ENCODE measurements around the gene BLMH. TPM values are rescaled to one million over a fixed set of nuclear protein-coding genes. Genes with fewer than 3 reads are reported as not detected.

Gene BLMH
- total RNA-seq, 1 donor from 2014 or later = 40.3 TPM

DNA sequence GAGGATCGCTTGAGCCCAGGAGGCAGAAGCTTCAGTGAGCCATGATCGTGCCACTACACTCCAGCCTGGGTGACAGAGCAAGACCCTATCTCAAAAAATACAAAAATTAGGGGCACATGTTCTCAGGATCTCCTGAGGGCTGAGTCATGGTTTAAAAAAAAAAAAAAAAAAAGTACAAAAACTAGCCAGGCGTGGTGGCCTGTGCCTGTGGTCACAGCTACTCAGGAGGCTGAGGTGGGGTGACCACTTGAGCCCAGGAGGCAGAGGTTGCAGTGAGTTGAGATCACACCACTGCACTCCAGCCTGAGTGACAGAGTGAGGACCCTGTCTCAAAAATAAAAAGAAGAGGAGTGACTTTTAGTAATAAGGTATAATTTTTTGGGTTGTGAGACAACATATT is 16.9 kb downstream of the BLMH start:
- peaks cover 4% of the 10 kb centered on the region for H3K4me1 Mint-ChIP-seq
- H3K9me3 Mint-ChIP-seq = no peaks in the 10 kb centered on the region
- no peak for ATAC-seq (ENCODE audit: low read depth)
- H3K27me3 Mint-ChIP-seq = no peaks in the 10 kb centered on the region
- no peak for DNase-seq
- no peak overlapping the region for H3K27ac Mint-ChIP-seq
- H3K36me3 Mint-ChIP-seq (ENCODE audit: low read depth) = peaks cover 75% of the 10 kb centered on the region
- CTCF ChIA-PET = no interaction called here
- intact Hi-C loops (cut with micrococcal nuclease) = no loop called here
- POLR2A ChIA-PET = interaction anchor here (0.6 to 0.7 kb wide), 2 partner anchors 84 to 261 kb away, joined by 3 to 5 read pairs; no protein-coding TSS in a partner anchor
- no peak overlapping the region for H3K4me3 Mint-ChIP-seq
- TF ChIP-seq CTCF (IDR thresholded peaks at IDR 0.05) = no peak

GRCh38 chr17:30273373-30273772 is 18.4 kb downstream of the BLMH start:
- CTCF ChIA-PET = interaction anchor here (1.0 kb wide), 1 partner anchor 63 kb away, joined by 3 read pairs; no protein-coding TSS in a partner anchor
- Mint-ChIP-seq H3K27ac (no peak overlapping the region), H3K4me1 (peaks cover 4% of the 10 kb centered on the region), H3K36me3 (ENCODE audit: low read depth) (peaks cover 72% of the 10 kb centered on the region), H3K9me3 (no peaks in the 10 kb centered on the region), H3K27me3 (no peaks in the 10 kb centered on the region), H3K4me3 (no peak overlapping the region)
- no peak for ATAC-seq (ENCODE audit: low read depth)
- POLR2A ChIA-PET = no interaction called here
- no peak for DNase-seq
- no peak for TF ChIP-seq CTCF (IDR thresholded peaks at IDR 0.05)
- intact Hi-C loops (cut with micrococcal nuclease) = no loop called here

- no peak overlapping the region for H3K27ac Mint-ChIP-seq
- H3K9me3 Mint-ChIP-seq = no peaks in the 10 kb centered on the region
- peaks cover 76% of the 10 kb centered on the region for H3K36me3 Mint-ChIP-seq (ENCODE audit: low read depth)
- no peaks in the 10 kb centered on the region for H3K27me3 Mint-ChIP-seq
- no peak for DNase-seq
- ChIA-PET CTCF (no interaction called here), POLR2A (no interaction called here)
- no peak overlapping the region for H3K4me3 Mint-ChIP-seq
- ATAC-seq (ENCODE audit: low read depth) = no peak
- TF ChIP-seq CTCF (IDR thresholded peaks at IDR 0.05) = no peak
- H3K4me1 Mint-ChIP-seq = peaks cover 4% of the 10 kb centered on the region
- intact Hi-C loops (cut with micrococcal nuclease) = no loop called here
Observed at GRCh38 chr17:30271102-30271501, 20.6 kb downstream of the BLMH start.

DNA sequence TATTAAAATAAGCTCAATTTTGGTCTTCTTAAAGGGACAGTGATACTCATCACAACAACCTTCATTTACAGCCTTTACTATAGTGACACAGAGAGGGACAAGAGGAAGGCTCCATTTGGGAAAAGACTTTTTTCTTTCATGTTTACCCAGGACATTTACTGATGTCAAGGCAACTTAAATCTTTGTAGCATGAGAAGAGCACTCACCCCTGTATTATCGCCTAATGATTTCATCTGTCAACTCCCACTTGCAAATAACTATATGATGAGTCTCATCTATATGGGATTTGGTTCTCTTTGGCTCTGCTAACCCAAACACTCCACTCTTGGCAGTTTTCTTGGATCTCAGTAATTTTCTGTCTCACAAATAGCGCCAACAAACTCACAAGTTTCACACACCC is 24.1 kb downstream of the BLMH start:
- CTCF ChIA-PET = no interaction called here
- no peaks in the 10 kb centered on the region for H3K27me3 Mint-ChIP-seq
- intact Hi-C loops (cut with micrococcal nuclease) = no loop called here
- TF ChIP-seq CTCF (IDR thresholded peaks at IDR 0.05) = no peak
- ATAC-seq (ENCODE audit: low read depth) (no peak), DNase-seq (no peak)
- H3K36me3 Mint-ChIP-seq (ENCODE audit: low read depth) = peaks cover 76% of the 10 kb centered on the region
- no peaks in the 10 kb centered on the region for H3K4me1 Mint-ChIP-seq
- H3K4me3 Mint-ChIP-seq = no peak overlapping the region
- no peaks in the 10 kb centered on the region for H3K9me3 Mint-ChIP-seq
- no peak overlapping the region for H3K27ac Mint-ChIP-seq
- POLR2A ChIA-PET = no interaction called here

DNA sequence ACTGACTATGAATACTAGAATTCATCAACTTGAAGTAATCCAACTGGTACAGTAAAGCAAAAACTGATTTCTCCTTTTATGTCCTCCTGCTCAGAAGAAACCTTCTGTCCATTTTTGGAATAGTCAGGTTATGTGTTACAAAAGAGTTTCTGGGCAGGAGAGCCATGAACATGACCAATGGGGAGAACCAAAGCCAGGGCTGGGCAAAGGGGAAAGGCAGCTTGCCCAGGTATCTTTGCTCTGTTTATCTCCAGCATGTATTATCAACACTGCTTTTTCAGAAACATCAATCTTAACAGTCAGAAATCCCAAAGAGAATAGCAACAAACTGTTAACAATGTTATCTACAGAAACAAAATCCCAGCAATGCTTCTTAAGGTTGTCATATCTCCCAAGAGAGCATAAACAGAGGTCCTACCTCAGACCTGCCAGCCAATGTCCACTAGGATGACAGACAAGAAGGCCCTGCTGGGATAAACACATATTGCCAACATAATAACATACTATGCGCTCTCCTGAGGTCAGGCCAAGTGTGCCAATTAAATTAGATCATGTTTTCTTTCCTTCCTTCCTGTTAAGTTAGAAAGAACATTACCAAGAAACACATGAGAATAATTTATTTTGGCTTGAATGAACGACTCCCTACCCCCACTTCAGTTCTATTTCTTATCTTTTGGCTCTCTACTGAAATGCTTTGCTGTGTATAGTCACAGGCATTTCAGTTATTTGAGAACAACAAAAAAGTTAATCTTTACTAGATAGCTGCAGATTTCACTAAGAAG is 28.0 kb downstream of the BLMH start:
- POLR2A ChIA-PET = no interaction called here
- Mint-ChIP-seq H3K9me3 (no peaks in the 10 kb centered on the region), H3K4me3 (no peak overlapping the region), H3K27me3 (no peaks in the 10 kb centered on the region), H3K27ac (no peak overlapping the region), H3K36me3 (ENCODE audit: low read depth) (peaks cover 72% of the 10 kb centered on the region), H3K4me1 (no peaks in the 10 kb centered on the region)
- ATAC-seq (ENCODE audit: low read depth) (no peak), DNase-seq (no peak)
- intact Hi-C loops (cut with micrococcal nuclease) = no loop called here
- CTCF ChIA-PET = no interaction called here
- TF ChIP-seq CTCF (IDR thresholded peaks at IDR 0.05) = no peak

Measured in activated B cell treated with CpG ODN at 0.5 μM for 24 hours (primary cell).